ENCODE data around the gene GOLM1. TPM values are rescaled to one million over a fixed set of nuclear protein-coding genes. Genes with fewer than 3 reads are reported as not detected.

Gene GOLM1
- total RNA-seq, 1 donor from 2014 or later: 55.0 TPM

DNA sequence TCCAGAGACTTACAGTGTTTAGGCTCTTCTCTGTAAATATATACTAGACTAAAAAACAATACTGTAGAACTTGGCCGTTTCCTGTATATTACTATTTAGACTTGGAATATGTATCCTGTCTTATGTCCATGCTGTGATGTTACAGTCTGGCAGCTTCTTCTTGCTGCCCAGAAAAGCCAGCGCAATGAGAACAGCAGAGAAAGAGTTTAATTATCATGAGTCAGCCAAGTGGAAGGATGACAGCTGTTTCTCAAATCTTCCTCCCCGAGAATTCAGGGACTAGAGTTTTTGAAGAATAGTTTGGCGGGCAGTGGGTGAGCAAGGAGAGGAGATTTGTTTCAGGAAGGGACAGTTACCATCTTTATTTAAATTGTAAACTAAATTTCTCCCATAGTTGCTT, 120.9 kb downstream of the GOLM1 start:
- H3K27me3 Mint-ChIP-seq (ENCODE audit: low read depth): no peaks in the 10 kb centered on the region
- DNase-seq (ENCODE audit: low spot score): no peak
- no peak overlapping the region for H3K27ac Mint-ChIP-seq (ENCODE audit: unreplicated experiment)
- H3K4me1 Mint-ChIP-seq (ENCODE audit: low read depth): no peaks in the 10 kb centered on the region
- no peaks in the 10 kb centered on the region for H3K9me3 Mint-ChIP-seq (ENCODE audit: low read depth)
- TF ChIP-seq, protein P1, sequence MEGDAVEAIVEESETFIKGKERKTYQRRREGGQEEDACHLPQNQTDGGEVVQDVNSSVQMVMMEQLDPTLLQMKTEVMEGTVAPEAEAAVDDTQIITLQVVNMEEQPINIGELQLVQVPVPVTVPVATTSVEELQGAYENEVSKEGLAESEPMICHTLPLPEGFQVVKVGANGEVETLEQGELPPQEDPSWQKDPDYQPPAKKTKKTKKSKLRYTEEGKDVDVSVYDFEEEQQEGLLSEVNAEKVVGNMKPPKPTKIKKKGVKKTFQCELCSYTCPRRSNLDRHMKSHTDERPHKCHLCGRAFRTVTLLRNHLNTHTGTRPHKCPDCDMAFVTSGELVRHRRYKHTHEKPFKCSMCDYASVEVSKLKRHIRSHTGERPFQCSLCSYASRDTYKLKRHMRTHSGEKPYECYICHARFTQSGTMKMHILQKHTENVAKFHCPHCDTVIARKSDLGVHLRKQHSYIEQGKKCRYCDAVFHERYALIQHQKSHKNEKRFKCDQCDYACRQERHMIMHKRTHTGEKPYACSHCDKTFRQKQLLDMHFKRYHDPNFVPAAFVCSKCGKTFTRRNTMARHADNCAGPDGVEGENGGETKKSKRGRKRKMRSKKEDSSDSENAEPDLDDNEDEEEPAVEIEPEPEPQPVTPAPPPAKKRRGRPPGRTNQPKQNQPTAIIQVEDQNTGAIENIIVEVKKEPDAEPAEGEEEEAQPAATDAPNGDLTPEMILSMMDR (IDR thresholded peaks at IDR 0.05): no peak
- H3K4me3 Mint-ChIP-seq (ENCODE audit: unreplicated experiment): no peak overlapping the region
- peaks cover 43% of the 10 kb centered on the region for H3K36me3 Mint-ChIP-seq (ENCODE audit: low read depth)

Other genes with a start within 250 kb of the GOLM1 start
- 18.6 to 21.5 TPM (median 20.7 TPM) in 3 replicates for gene NAA35, start 158.4 kb downstream of the GOLM1 start, total RNA-seq
- 0.48 TPM in 1 of 3 replicates, not detected in the others for gene C9orf153, start 160.1 kb upstream of the GOLM1 start, total RNA-seq
- gene ISCA1, start 183.0 kb upstream of the GOLM1 start, total RNA-seq: 24.1 to 29.2 TPM (median 25.1 TPM) in 3 replicates